ENCODE results near the gene CFDP1. TPM values are rescaled to one million over a fixed set of nuclear protein-coding genes. Genes with fewer than 3 reads are reported as not detected.

The CFDP1 gene
- total and polyA plus RNA-seq, 2 of the 13 experiments (the other 11 are each of a cell fraction or from before 2014, with no cell fraction given): 78.6 to 153 TPM

- TF ChIP-seq, protein P1, sequence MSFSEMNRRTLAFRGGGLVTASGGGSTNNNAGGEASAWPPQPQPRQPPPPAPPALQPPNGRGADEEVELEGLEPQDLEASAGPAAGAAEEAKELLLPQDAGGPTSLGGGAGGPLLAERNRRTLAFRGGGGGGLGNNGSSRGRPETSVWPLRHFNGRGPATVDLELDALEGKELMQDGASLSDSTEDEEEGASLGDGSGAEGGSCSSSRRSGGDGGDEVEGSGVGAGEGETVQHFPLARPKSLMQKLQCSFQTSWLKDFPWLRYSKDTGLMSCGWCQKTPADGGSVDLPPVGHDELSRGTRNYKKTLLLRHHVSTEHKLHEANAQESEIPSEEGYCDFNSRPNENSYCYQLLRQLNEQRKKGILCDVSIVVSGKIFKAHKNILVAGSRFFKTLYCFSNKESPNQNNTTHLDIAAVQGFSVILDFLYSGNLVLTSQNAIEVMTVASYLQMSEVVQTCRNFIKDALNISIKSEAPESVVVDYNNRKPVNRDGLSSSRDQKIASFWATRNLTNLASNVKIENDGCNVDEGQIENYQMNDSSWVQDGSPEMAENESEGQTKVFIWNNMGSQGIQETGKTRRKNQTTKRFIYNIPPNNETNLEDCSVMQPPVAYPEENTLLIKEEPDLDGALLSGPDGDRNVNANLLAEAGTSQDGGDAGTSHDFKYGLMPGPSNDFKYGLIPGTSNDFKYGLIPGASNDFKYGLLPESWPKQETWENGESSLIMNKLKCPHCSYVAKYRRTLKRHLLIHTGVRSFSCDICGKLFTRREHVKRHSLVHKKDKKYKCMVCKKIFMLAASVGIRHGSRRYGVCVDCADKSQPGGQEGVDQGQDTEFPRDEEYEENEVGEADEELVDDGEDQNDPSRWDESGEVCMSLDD (CRISPR knock-in tag; IDR thresholded peaks at IDR 0.05; ENCODE audit: borderline replicate concordance): no peak
- TF ChIP-seq STAT6 (CRISPR knock-in tag; IDR thresholded peaks at IDR 0.05; ENCODE audit: borderline replicate concordance) (no peak), HNF1B (CRISPR knock-in tag; IDR thresholded peaks at IDR 0.05) (no peak), MZF1 (CRISPR knock-in tag; IDR thresholded peaks at IDR 0.05; ENCODE audit: borderline replicate concordance) (no peak), REPIN1 (CRISPR knock-in tag; IDR thresholded peaks at IDR 0.05; ENCODE audit: borderline replicate concordance, low read depth) (no peak; the same call in 1 of the 2 replicates), WIZ (CRISPR knock-in tag; IDR thresholded peaks at IDR 0.05) (no peak), FOXC1 (CRISPR knock-in tag; IDR thresholded peaks at IDR 0.05; ENCODE audit: borderline replicate concordance) (no peak), ZNF432 (CRISPR knock-in tag; IDR thresholded peaks at IDR 0.05; ENCODE audit: borderline replicate concordance) (no peak), ATF4 (CRISPR knock-in tag; IDR thresholded peaks at IDR 0.05) (peak in 1 of 2 experiments; percentile 84; a peak in 2 of 4 replicates), STAT5B (CRISPR knock-in tag; IDR thresholded peaks at IDR 0.05) (no peak), RBAK (CRISPR knock-in tag; IDR thresholded peaks at IDR 0.05) (no peak), ZNF782 (CRISPR knock-in tag; IDR thresholded peaks at IDR 0.05; ENCODE audit: borderline replicate concordance) (no peak), NPAS2 (CRISPR knock-in tag; IDR thresholded peaks at IDR 0.05; ENCODE audit: borderline replicate concordance) (no peak), SP2 (CRISPR knock-in tag; IDR thresholded peaks at IDR 0.05) (no peak)
- TF ChIP-seq, protein P2, sequence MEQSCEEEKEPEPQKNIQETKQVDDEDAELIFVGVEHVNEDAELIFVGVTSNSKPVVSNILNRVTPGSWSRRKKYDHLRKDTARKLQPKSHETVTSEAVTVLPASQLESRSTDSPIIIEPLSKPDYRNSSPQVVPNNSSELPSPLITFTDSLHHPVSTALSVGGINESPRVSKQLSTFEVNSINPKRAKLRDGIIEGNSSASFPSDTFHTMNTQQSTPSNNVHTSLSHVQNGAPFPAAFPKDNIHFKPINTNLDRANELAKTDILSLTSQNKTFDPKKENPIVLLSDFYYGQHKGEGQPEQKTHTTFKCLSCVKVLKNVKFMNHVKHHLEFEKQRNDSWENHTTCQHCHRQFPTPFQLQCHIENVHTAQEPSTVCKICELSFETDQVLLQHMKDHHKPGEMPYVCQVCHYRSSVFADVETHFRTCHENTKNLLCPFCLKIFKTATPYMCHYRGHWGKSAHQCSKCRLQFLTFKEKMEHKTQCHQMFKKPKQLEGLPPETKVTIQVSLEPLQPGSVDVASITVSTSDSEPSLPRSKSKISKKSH (CRISPR knock-in tag; IDR thresholded peaks at IDR 0.05; ENCODE audit: borderline replicate concordance): no peak
- TF ChIP-seq, protein P3, sequence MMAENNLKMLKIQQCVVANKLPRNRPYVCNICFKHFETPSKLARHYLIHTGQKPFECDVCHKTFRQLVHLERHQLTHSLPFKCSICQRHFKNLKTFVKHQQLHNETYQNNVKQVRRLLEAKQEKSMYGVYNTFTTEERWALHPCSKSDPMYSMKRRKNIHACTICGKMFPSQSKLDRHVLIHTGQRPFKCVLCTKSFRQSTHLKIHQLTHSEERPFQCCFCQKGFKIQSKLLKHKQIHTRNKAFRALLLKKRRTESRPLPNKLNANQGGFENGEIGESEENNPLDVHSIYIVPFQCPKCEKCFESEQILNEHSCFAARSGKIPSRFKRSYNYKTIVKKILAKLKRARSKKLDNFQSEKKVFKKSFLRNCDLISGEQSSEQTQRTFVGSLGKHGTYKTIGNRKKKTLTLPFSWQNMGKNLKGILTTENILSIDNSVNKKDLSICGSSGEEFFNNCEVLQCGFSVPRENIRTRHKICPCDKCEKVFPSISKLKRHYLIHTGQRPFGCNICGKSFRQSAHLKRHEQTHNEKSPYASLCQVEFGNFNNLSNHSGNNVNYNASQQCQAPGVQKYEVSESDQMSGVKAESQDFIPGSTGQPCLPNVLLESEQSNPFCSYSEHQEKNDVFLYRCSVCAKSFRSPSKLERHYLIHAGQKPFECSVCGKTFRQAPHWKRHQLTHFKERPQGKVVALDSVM (CRISPR knock-in tag; IDR thresholded peaks at IDR 0.05): peak; percentile 18; the same call in 1 of the 2 replicates
These were observed 123.3 kb downstream of the CFDP1 start (continued) for GRCh38 chr16:75309899-75310430.

Measured in HepG2 (cell line).